ENCODE measurements around the gene DHX38.
"Not testable (repeated sequence)": the region's sequence is repeated elsewhere in the genome, so short reads cannot be mapped to it uniquely, and the experiment has no call there.

The DHX38 gene

GRCh38 chr16:72050769-72051464, 42.7 kb upstream of the DHX38 start:
- Histone ChIP-seq H3K4me3 (ENCODE audit: low read depth, low read length) (no peak overlapping the region), H3K9ac (no peak overlapping the region), H3K27me3 (ENCODE audit: control insufficient read depth, insufficient read depth, low read length) (no peaks in the 10 kb centered on the region), H2AFZ (no peak overlapping the region), H3K9me3 (ENCODE audit: control insufficient read depth, low read length) (no peaks in the 10 kb centered on the region), H3K27ac (no peak overlapping the region), H3K4me2 (ENCODE audit: low read length) (no peak overlapping the region), H3K79me2 (no peaks in the 10 kb centered on the region), H3K36me3 (ENCODE audit: control insufficient read depth, insufficient read depth, low read length) (no peaks in the 10 kb centered on the region), H3K4me1 (no peaks in the 10 kb centered on the region)
- TF ChIP-seq CTCF (IDR thresholded peaks at IDR 0.05): no peak

- H3K4me1 ChIP-seq: no peaks in the 10 kb centered on the region
- no peaks in the 10 kb centered on the region for H3K9me3 ChIP-seq (ENCODE audit: control insufficient read depth, low read length)
- no peak overlapping the region for H3K4me2 ChIP-seq (ENCODE audit: low read length)
- no peak overlapping the region for H3K4me3 ChIP-seq (ENCODE audit: low read depth, low read length)
- no peaks in the 10 kb centered on the region for H3K79me2 ChIP-seq
- no peaks in the 10 kb centered on the region for H3K27me3 ChIP-seq (ENCODE audit: control insufficient read depth, insufficient read depth, low read length)
- no peaks in the 10 kb centered on the region for H3K36me3 ChIP-seq (ENCODE audit: control insufficient read depth, insufficient read depth, low read length)
- TF ChIP-seq CTCF (IDR thresholded peaks at IDR 0.05): no peak
- H3K27ac ChIP-seq: no peak overlapping the region
- H2AFZ ChIP-seq: no peak overlapping the region
- H3K9ac ChIP-seq: no peak overlapping the region
Observed at GRCh38 chr16:72051818-72052217, 41.8 kb upstream of the DHX38 start.

GRCh38 chr16:72054254-72054847, 39.3 kb upstream of the DHX38 start, which contains the start of gene HP:
Gene HP (plus strand): TSS chr16:72054505. CDS start chr16:72054653, 148 bp downstream.
- H3K9ac ChIP-seq; H3K4me2 ChIP-seq (ENCODE audit: low read length); H2AFZ ChIP-seq; H3K79me2 ChIP-seq; H3K36me3 ChIP-seq (ENCODE audit: control insufficient read depth, insufficient read depth, low read length); H3K4me1 ChIP-seq; H3K27me3 ChIP-seq (ENCODE audit: control insufficient read depth, insufficient read depth, low read length); H3K27ac ChIP-seq; H3K4me3 ChIP-seq (ENCODE audit: low read depth, low read length); H3K9me3 ChIP-seq (ENCODE audit: control insufficient read depth, low read length): not testable (repeated sequence)

- Histone ChIP-seq H3K27ac (no peak overlapping the region), H2AFZ (no peak overlapping the region), H3K79me2 (no peaks in the 10 kb centered on the region), H3K4me2 (ENCODE audit: low read length) (no peak overlapping the region), H3K4me3 (ENCODE audit: low read depth, low read length) (no peak overlapping the region), H3K9ac (no peak overlapping the region), H3K27me3 (ENCODE audit: control insufficient read depth, insufficient read depth, low read length) (no peaks in the 10 kb centered on the region), H3K4me1 (no peaks in the 10 kb centered on the region), H3K36me3 (ENCODE audit: control insufficient read depth, insufficient read depth, low read length) (no peaks in the 10 kb centered on the region), H3K9me3 (ENCODE audit: control insufficient read depth, low read length) (no peaks in the 10 kb centered on the region)
- no peak for TF ChIP-seq CTCF (IDR thresholded peaks at IDR 0.05)
Observed at GRCh38 chr16:72055911-72056310, 37.7 kb upstream of the DHX38 start.

- H3K4me1 ChIP-seq; H2AFZ ChIP-seq; H3K4me3 ChIP-seq (ENCODE audit: low read depth, low read length); H3K27ac ChIP-seq; H3K27me3 ChIP-seq (ENCODE audit: control insufficient read depth, insufficient read depth, low read length); H3K79me2 ChIP-seq; H3K9me3 ChIP-seq (ENCODE audit: control insufficient read depth, low read length); H3K9ac ChIP-seq; H3K36me3 ChIP-seq (ENCODE audit: control insufficient read depth, insufficient read depth, low read length); H3K4me2 ChIP-seq (ENCODE audit: low read length): not testable (repeated sequence)
Observed at GRCh38 chr16:72057313-72057712, 36.3 kb upstream of the DHX38 start.

GRCh38 chr16:72059060-72059459, 34.6 kb upstream of the DHX38 start:
- not testable (repeated sequence) for H3K27ac ChIP-seq; H3K4me2 ChIP-seq (ENCODE audit: low read length); H3K9me3 ChIP-seq (ENCODE audit: control insufficient read depth, low read length); H2AFZ ChIP-seq; H3K27me3 ChIP-seq (ENCODE audit: control insufficient read depth, insufficient read depth, low read length); H3K36me3 ChIP-seq (ENCODE audit: control insufficient read depth, insufficient read depth, low read length); H3K9ac ChIP-seq; H3K4me1 ChIP-seq; H3K79me2 ChIP-seq; H3K4me3 ChIP-seq (ENCODE audit: low read depth, low read length)

All from parathyroid adenoma (tissue), 2 donors.